NCI-H1092 treated with DMSO at 0.1 percent for 48 hours (cell line): ENCODE measurements around the gene GDA.
"Not testable (repeated sequence)": the region's sequence is repeated elsewhere in the genome, so short reads cannot be mapped to it uniquely, and the experiment has no call there.

Source experiments
- DNase-seq: peaks from one replicate; lab custom pipeline; 2025; lab: John Stamatoyannopoulos, UW

GDA gene

GRCh38 chr9:72278959-72279358 lies 129.7 kb downstream of the GDA start:
- DNase-seq, result no peak

- peak; percentile 58 for DNase-seq
Measured at GRCh38 chr9:72280913-72281500, 131.8 kb downstream of the GDA start.

DNA sequence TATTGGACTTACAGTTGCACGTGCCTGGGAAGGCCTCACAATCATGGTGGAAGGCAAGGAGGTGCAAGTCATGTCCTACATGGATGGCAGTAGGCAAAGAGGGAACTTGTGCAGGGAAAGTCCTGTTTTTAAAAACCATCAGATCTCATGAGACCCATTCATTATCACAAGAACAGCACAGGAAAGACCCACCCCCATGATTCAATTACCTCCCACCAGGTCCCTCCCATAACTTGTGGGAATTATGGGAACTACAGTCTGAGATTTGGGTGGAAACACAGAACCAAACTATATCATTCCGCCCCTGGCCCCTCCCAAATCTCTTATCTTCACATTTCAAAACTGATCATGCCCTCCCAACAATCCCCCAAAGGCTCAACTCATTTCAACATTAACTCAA lies 140.2 kb downstream of the GDA start:
- DNase-seq, result no peak

DNA sequence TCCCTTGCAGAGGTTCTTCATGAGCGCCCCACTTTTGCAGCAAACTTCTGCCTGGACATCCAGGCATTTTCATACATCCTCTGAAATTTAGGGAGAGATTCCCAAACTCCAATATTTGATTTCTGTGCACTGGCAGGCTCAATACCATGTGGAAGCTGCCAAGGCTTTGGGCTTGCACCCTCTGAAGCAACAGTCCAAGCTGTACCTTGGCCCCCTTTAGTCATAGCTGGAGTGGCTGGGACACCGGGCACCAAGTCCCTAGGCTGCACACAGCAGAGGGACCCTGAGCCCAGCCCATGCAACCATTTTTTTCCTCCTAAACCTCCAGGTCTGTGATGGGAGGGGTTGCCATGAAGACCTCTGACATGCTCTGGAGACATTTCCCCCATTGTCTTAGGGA lies 141.1 kb downstream of the GDA start:
- no peak for DNase-seq

DNA sequence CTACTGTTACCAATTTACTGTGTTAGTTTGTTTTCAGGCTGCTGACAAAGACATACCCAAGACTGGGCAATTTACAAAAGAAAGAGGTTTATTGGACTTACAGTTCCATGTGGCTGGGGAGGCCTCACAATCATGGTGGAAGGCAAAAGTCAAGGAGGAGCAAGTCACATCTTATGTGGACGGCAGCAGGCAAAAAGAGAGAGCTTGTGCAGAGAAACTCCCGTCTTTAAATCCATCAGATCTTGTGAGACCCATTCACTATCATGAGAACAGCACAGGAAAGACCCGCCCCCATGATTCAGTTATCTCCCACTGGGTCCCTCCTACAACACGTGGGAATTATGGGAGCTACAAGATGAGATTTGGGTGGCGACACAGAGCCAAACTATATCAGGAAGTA lies 142.3 kb downstream of the GDA start:
- not testable (repeated sequence) for DNase-seq

GRCh38 chr9:72292256-72292682 lies 143.0 kb downstream of the GDA start:
- peak; percentile 28 for DNase-seq

- no peak for DNase-seq
Measured at GRCh38 chr9:72292874-72293607, 143.8 kb downstream of the GDA start.

DNA sequence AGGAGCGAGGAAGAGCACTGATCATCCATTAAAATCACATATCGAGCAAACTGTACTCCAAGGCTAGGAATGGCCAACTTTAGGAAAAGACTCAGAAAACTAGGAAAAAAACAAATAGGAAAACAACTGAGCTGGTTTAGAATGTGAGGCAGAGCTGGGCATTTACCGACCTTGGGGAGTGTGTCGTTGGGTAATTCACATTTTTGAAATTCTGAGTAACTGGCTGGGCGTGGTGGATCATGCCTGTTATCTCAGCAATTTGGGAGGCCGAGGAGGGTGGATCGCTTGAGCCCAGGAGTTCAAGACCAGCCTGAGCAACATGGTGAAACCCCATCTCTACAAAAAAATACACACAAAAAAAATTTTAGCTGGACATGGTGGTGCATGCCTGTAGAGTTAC lies 145.7 kb downstream of the GDA start:
- DNase-seq, result no peak

- DNase-seq, result no peak
Measured at GRCh38 chr9:72297516-72297915, 148.3 kb downstream of the GDA start.

- no peak for DNase-seq
Measured at GRCh38 chr9:72299017-72299603, 149.9 kb downstream of the GDA start.

DNA sequence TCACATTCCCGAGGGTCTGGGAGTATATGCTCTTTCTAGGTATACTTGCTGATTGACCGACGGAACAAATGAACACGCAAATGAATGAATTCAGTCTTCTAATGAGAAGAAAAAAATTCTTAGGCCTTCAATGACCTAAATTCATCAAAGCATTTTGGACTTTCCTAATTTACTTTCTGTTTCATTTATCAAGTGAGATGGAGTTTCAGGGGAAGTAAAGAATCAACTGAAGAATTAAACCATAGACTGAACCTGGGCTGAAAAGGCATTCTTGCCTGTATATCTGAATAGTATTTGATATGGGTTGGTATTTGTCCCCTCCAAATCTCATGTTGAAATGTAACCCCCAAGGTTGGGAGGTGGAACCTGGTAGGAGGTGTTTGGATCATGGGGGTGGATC lies 151.6 kb downstream of the GDA start:
- DNase-seq, result no peak
